GM18505 (cell line): ENCODE results near the gene GLA.
A peak's percentile ranks its signal among the peaks of the same experiment; 100 is the strongest.

ENCODE experiments used
- ATAC-seq: cut with Tn5 transposase; IDR thresholded peaks from one replicate; pipeline ENCODE4 v1.9.1; 2021; ENCODE audit not compliant: unreplicated experiment
- POLR2A ChIP-seq: IDR thresholded peaks from 4 replicates; pipeline ENCODE4 v1.6.1; 2011; ENCODE audit warnings: borderline replicate concordance; ENCODE audit not compliant: insufficient read depth, insufficient read length; ENCODE audit errors: extremely low read depth

The GLA gene

GRCh38 chrX:101390664-101391525 is 16.8 kb downstream of the GLA start, which contains the start of gene RPL36A:
Gene RPL36A, plus strand, starts transcription at chrX:101391011. Its CDS starts 33 bp downstream, at chrX:101391044.
- TF ChIP-seq POLR2A: peak; percentile 97
- peak; percentile 73 for ATAC-seq

- TF ChIP-seq POLR2A: no peak
- no peak for ATAC-seq
These were observed 19.1 kb downstream of the GLA start for GRCh38 chrX:101388604-101389003.

- TF ChIP-seq POLR2A: no peak
These were observed 21.2 kb downstream of the GLA start for GRCh38 chrX:101386542-101386885.

GRCh38 chrX:101385795-101386541 is 21.8 kb downstream of the GLA start, which contains the start of gene BTK:
Gene BTK, minus strand, starts transcription at chrX:101386191. Its CDS starts 10,907 bp downstream, at chrX:101375284.
- peak; percentile 80 for TF ChIP-seq POLR2A
- ATAC-seq: peak; percentile 56

More at GRCh38 chrX:101386542-101386885, 21.2 kb downstream of the GLA start:
- ATAC-seq: no peak

GRCh38 chrX:101385026-101385684 is 22.6 kb downstream of the GLA start:
- TF ChIP-seq POLR2A: no peak
- ATAC-seq: no peak

- peak; percentile 28 for TF ChIP-seq POLR2A
- ATAC-seq: peak; percentile 73
These were observed 24.0 kb downstream of the GLA start for GRCh38 chrX:101383679-101384205.

GRCh38 chrX:101377547-101377946 is 30.2 kb downstream of the GLA start:
- TF ChIP-seq POLR2A: no peak
- ATAC-seq: no peak

- no peak for TF ChIP-seq POLR2A
- peak; percentile 70 for ATAC-seq
These were observed 36.7 kb downstream of the GLA start for GRCh38 chrX:101370888-101371504.

- no peak for ATAC-seq
- no peak for TF ChIP-seq POLR2A
These were observed 38.0 kb downstream of the GLA start for GRCh38 chrX:101369687-101370086.

- no peak for TF ChIP-seq POLR2A
These were observed 38.9 kb downstream of the GLA start for GRCh38 chrX:101368800-101369199.

GRCh38 chrX:101365301-101365795 is 42.4 kb downstream of the GLA start:
- no peak for TF ChIP-seq POLR2A
- no peak for ATAC-seq

More at GRCh38 chrX:101368800-101369199, 38.9 kb downstream of the GLA start:
- no peak for ATAC-seq

GRCh38 chrX:101362757-101363156 is 45.0 kb downstream of the GLA start:
- ATAC-seq: no peak
- no peak for TF ChIP-seq POLR2A

GRCh38 chrX:101362116-101362515 is 45.6 kb downstream of the GLA start:
- TF ChIP-seq POLR2A: no peak
- no peak for ATAC-seq

GRCh38 chrX:101360390-101360789 is 47.3 kb downstream of the GLA start:
- TF ChIP-seq POLR2A: no peak
- no peak for ATAC-seq
